HS-27A (cell line): ENCODE data around the gene NRL.

Experiments used
- DNase-seq: peaks from one replicate; pipeline ENCODE4 v3.0.0-alpha.2; 2012; ENCODE audit warnings: low read depth, missing footprints

The NRL gene

DNA sequence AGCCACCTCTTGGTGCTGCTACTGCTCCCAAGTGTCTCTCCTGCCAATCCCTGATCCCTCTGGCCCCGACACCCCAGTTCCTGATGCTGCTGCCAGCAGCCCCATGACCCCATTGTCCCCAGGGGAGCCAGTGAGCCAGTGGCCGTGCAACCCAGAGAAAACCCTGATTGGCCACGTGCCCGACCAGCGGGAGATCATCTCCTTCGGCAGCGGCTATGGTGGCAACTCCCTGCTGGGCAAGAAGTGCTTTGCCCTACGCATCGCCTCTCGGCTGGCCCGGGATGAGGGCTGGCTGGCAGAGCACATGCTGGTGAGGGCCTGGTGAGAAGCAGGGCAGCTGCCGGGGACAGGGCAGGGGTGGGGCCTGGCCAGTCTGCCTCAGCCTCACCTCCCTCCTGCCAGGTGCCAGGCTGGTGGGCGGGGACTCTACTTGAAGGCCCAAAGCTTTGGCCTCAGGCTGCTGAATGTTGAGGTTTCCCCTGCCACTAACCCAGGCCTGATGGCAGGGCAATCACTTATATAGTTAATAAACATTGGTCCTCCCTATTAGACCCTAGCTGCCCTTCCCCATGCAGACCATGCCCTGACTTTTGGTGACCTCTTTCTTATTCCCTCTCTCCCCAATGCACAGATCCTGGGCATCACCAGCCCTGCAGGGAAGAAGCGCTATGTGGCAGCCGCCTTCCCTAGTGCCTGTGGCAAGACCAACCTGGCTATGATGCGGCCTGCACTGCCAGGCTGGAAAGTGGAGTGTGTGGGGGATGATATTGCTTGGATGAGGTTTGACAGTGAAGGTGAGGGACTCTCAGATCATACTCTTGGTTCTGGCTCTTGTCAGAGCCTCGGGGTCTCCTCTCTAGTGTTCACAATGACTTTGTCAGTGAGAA is 15.6 kb downstream of the NRL start:
- no peak for DNase-seq

DNA sequence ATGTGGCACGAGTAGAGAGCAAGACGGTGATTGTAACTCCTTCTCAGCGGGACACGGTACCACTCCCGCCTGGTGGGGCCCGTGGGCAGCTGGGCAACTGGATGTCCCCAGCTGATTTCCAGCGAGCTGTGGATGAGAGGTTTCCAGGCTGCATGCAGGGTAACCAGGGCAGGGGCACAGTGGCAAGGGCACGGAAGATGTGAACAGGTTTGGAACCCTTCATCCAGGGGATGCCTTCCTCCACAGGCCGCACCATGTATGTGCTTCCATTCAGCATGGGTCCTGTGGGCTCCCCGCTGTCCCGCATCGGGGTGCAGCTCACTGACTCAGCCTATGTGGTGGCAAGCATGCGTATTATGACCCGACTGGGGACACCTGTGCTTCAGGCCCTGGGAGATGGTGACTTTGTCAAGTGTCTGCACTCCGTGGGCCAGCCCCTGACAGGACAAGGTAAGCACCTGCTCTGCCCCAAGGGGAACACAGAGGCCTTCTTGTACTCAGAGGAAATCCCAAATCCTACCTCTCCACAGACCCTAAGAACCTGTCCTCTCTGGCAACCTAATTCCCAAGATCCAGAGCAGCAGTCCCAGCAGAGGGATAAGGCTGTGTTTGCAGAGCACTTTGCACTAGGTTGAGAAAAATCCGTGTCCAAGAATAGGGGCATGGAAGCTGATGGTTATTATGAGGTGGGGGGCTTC is 16.4 kb downstream of the NRL start:
- no peak for DNase-seq

DNA sequence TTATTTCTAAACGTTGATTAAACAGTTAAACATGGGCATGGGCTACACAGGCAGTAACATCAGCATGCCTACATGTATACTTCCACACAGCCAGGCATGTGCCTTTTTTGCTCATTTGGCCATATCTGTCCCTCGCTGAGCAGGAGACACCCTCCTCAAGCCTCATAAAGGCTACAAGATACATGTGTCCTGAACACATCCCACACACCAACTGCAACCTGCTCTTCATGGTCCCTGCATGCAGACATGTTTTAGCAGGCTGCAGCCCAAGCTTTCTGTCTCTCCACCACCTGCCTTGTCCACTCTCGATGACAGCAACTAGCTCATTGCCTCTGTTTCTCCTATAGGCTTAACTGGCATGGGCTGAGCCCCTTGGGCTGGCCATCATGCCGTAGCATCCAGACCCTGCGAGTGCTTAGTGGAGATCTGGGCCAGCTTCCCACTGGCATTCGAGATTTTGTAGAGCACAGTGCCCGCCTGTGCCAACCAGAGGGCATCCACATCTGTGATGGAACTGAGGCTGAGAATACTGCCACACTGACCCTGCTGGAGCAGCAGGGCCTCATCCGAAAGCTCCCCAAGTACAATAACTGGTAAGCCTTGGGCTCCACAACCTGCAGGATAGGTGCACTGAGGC is 18.1 kb downstream of the NRL start:
- DNase-seq: no peak

DNA sequence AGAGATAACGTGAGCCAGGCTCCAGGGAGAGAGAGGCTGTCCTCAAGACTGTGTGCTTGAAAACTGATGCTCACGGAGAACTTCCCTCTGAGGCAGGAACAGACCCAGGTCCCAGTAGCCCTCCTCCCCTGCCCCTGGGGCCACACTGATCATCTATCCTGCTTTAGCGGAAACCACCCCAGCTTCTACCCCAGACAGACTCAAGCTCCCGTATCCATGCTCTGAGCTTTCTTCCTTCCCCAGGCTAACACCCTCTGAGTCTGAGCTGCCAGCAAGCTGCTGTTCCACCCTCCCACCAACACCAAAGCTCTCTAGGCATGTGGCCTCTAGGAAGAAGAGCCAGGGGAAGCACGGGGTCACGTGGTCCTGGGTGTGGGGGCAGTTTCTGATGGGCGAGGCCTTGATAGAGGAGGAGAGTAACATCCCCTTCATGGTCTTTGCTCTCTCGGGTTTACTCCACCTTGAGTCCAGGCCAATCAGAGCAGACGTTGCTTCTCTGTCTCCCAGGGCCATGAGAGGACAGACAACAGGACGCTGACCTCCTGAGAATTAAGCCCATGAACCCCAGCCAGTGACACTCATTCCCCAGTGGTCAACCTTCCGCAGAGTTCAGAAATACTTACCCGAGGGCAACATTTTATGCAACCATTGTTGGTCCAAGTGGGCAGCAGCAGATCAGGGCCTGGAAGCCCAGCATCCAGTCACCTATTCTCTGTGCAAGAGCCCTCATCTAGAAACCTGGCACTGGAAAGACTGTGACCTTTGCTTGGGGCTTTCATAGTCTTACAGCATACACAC is 19.3 kb downstream of the NRL start:
- DNase-seq: peak; percentile 42

DNA sequence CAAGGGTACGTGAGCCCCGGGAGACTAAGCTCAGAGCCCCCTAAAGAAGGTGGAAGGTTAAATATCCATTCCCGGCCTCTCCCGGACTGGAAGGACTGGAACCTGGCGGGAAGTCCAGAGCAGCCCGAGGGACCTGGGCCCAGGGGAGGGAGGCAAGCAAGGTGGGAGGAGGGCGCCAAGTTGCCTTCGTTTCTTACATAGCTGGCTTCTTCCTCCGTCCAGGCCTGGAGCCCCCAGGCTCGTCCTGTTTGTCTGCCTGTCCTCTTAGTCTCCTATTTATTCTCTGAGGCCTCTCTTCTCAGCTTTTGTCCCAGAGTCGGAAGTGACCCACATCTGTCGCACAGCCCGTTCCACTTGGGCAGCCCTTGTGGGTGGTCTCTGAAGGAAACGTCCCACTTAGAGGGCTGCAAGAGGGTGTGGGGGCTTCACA is 19.9 kb downstream of the NRL start:
- DNase-seq: no peak

DNA sequence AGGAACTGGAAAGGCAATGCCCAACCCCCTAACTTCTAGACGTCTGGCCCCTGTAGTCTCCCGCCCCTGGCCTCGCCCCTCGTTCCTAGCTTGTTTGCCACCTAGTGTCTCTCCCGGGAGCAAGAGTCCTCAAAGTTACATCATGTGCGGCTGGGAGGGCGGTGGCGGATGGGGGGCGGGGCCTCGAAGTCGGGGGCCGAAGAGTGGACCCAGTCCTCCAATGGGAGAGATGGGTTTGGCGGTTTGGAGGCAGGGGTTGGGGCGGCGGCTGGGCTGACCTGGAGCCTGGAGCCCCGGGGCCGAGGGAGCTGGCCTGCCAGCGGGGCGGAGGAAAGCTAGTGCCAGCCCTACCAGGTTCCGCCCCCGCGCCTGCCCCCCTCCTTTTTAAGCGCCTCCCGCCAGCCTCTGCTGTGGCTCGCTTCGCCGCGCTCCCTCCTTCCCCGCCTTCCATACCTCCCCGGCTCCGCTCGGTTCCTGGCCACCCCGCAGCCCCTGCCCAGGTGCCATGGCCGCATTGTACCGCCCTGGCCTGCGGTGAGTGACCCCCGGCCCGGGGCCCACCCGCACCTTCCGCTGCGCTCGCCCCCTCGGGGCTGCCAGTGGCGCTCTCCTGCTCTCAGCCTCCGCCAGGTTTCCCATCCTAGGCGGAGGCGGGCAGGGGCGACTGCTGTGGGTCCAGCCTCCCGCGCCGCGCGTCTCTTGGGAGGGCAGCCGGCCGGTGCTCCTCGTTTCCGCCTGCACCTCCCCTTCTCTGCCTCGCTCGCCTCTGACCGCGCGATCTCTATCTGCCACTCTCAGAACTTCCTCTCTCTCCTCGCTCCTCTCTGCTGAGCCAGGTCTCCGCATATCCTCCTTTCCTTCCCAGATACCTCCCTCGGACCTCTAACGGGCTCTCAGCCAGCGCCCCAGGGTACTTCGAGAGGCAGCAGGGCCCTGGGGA is 20.6 kb downstream of the NRL start, which contains the start of gene PCK2:
Gene PCK2 (plus strand): TSS at position 411 of the 940 bp plus-strand sequence. CDS start 95 bp downstream, at position 506.
- peak; percentile 85 for DNase-seq

DNA sequence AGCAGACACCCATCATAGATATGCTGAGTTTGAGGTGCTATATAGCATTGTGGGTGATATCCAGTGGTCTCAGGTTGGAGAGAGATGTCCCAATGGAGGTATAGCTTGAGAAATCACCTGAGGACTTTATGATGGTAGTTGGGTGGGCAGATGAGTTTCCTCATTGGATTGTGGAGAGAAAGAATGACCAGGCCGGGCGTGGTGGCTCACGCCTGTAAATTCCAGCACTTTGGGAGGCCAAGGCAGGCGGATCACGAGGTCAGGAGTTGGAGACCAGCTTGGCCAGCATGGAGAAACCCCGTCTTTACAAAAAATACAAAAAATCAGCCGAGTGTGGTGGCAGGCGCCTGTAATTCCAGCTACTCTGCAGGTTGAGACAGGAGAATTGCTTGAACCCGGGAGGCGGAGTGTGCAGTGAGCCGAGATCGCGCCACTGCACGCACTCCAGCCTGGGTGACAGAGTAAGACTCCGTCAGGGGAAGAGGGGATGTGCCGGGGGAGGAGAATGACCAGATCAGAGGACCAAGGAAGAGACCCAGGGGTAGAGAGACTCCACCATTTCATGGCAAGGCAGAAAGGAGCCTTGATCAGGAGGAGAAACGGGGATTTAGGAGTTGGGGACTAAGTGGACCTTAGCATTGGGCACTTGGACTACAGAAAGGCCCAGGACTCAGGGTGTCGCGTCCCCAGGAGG is 21.4 kb downstream of the NRL start:
- no peak for DNase-seq

DNA sequence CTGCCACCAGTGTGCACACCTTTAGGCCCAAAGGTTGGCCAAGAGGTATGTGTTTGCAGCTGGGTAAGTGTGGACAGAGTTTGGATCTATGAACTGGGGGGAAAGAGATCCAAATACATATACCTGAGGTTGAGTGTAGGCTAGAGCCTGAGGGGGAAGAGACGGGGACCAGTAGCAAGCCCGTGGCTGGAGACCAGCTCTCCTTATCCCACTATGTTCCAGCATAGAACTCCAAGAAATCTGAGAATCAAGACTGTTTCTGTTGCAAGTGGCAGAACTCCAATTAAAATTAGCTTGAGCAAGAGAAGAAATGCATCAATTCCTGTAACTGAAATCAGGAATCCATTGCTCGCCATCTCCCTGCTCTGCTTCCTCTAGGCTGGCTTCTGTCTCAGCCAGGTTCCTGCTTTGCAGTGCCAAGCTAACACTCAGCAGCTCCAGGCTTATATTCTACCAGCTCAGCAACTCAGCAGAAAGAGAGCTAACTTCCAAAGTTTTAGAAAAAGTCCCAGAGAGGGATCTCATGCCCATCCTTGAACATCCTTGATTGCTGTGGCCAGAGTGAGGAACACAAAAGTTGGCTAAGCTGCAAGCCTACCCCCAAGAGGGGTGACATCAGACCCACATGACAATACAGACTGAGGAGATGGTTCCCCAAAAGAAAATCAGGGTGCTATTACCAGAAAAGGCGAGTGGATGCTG is 22.1 kb downstream of the NRL start:
- DNase-seq: no peak

DNA sequence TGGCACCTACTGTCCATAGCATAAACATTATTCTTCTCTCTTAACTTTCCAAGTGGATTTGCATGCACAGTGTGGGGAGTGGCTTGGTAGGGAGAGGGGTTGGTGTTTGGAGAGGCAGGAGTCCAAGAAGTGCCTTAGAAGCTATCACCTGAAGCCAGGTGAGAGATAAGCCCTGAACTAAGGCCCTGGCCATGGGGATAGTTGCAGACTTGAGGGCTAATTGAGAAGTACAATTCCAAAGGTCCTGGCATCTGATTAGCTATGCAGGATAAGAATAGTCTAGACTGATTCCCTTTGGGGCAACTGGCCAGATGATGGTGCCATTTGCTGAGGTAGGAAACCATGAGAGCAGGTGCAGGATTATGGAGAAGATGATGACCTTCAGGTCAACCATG is 22.6 kb downstream of the NRL start:
- no peak for DNase-seq

DNA sequence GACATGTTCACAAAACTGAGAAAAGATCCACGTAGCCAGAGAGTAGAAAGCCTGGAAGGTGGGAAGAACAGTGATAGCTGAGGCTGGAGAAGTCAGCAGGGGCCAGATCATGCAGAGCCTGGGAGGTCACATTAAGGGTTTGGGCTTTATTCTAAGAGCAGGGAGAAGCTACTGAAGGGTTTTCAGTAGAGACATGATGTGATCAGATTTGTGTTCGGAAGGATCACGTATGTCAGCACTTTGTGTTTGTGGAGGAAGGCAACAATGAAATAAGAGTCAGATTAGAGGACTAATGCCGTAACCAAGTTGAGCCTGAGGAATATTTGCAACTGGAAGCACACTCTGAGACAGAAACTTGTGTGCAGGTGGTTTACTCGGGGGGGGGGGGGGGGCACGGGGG is 24.9 kb downstream of the NRL start:
- DNase-seq: no peak

DNA sequence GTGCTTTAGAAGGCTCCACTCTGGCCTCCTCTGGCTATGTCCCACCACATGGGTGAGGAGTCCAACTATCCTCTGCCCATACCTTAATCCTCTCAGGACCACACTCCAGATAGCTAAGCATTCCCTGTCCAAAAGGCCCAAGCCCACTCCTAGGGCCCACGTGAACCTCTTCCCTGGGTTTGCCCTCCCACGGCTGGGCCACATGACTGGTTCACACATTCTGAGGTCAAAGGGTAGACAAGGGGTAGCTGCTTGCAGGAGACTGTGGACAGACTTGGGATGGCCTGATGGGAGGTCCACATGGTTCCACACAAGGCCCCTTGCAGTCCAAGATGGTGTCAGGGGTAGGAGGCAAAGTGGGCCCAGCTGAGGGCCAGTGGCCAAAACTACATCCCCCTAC is 26.7 kb downstream of the NRL start:
- no peak for DNase-seq

DNA sequence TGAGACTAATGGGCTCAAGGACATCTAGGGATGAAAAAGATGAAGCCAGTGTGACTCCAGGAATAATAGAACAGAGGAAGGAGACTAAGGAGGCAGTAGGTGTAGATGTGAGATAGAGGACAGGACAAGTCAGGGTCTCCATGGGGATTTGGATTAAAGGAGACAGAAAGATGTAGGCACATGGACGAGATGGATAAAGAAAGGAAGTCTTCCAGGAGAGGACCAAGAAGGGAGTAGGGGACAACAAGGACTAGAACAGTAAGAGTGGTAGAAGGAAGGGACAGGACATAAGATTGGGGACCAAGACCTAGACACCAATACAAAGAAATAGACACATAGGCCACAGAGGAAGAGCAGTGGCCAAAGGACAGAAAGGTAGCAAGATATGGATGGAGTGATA is 27.7 kb downstream of the NRL start:
- no peak for DNase-seq

DNA sequence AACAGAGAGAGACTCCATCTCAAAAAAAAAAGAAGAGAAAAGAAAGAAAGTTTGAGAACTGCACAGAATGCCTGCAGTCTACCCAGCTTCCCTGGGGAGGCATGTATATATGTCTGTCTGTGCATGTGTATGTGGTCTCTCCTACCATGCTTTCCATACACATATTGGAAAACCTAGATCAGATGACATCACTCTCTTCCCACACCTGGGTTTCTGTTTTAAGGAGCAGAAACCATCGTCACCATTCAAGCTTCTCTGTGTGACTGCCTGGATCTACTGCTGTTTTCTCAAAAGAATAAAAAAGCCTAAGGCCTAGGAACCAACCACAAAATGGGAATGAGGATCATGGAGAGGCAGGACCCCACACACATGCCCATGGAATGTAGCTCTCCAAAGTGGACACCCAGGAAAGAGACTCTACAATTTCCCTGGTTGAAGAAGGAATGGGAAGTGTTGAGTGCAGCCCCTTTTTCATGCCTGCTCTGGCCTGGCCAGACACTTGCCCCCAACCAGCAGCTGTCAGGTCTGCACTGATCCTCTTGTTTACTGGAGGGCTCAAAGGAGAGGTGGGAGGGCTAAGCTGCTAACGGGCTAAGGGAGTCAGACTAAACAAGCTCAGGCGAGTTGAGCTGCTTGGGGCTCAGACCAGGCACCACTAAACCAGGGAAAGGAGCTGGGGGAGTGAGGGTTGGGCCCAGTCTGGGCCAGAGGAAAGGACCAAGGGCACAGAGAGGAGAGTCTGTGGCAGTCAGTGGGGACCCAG is 28.4 kb downstream of the NRL start:
- DNase-seq: no peak

DNA sequence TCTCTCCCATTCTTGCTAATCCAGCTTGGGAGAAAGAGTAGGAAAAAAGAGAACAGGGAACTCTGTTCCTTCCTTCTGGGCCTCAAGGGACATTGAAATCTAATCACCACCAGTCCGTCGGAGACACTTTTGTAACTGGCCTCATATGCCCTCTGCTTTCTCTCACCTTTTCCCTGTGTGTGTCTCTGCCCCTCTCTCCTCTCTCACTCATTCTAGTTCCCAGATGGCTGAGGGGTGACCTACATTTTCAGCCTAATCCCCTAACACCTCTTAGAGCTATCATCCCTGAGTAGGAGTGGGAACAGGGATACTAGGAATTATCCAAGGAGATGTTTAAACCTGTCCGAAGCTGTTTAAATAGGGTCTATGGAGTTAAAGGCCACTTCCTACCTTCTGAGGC is 29.5 kb downstream of the NRL start:
- DNase-seq: no peak

DNA sequence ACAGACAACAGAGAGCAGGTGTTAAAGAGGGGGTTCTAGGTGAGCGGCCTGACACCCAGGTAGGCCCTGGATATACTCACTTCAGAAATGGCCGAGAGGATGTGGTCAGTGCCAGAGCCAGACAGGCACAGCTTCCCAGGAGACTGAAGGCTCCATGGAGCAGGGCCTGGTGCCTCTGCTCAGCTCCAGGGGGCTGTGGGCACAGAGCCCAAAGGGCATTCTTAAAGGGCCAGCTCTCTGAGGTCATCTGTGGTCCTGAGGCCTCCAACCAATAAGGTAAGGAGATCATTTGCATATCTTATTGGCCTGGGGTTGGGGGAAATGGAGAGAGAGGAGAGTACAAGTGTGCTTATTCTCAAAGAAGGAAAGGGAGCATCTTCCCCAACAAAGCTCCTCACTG is 30.3 kb downstream of the NRL start:
- no peak for DNase-seq

DNA sequence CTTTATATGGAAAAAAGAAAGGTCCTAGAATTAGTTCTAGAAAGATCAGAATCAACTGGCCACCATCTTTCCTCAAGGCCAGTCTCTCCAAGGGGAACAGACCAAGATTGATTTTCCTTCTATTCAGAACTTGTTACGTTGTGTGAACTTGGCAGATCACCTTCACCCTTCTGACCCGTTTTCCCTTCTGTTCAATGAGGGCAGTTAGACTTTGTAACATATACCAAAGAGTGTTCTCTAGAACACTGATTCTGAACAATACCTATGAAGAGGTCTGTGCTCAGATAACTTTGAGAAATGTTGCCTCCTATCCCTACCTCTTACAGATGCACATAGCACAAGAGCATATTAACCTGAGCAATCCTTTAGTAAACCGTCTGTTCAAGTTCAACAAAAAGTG is 31.3 kb downstream of the NRL start:
- no peak for DNase-seq

DNA sequence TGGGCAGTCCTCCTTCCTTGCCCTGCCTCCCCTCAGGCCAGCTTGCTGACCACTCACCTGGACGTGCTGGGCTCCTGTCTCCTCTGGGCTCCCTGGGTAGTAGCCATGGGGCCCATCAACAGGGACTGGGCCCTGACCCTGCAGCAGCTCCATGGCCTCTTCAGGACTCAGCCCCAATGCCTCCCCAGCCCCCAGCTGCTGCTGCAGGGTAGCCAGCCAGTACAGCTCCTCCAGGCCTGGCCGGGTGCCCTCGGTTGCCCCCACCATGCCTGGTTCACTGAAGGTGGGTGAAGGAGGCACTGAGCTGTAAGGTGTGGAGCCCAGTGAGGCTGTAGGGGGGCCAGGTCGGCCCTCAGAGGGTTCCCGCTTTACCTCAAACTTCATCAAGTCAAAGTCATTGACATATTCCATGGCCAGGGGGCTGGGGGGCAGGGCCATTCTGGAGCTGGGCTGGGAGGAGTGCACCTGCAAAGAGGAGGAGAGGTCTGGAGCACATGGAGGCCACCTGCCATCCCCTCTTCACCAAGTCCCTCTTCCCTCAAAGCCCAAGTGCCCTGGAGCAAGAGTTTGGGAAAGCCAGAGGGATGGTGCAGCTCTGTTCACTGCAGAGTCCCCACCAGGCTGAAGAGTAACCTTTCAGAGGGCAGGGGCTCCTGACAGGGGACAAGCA is 32.2 kb downstream of the NRL start:
- DNase-seq: no peak

DNA sequence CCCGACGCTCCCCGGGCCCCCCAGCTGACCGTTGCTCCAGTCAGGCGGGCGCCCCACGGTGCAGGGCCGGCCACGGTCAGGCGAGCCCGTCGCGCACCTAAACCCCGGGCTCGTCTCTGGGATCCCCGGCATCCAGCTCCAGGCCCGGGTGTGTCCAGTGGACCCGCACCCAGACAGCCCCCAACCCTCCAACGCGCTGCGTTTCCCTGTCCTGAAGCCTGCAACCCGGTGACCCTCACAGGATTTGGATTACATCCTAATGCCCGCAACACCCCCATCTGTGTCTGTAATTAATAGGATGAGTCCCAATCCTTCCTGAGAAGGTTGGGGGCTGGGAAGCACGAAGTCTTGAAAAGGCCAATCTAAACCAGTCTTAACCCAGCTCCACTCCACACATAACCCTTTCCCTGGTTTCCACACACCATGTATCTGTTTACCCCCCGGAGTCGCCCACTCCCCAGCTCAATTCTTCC is 33.0 kb downstream of the NRL start:
- no peak for DNase-seq
